ENCODE results near the gene TAS2R1. TPM values are rescaled to one million over a fixed set of nuclear protein-coding genes. Genes with fewer than 3 reads are reported as not detected.

TAS2R1 gene
- total RNA-seq, 1 experiment from 2014 or later: not detected

DNA sequence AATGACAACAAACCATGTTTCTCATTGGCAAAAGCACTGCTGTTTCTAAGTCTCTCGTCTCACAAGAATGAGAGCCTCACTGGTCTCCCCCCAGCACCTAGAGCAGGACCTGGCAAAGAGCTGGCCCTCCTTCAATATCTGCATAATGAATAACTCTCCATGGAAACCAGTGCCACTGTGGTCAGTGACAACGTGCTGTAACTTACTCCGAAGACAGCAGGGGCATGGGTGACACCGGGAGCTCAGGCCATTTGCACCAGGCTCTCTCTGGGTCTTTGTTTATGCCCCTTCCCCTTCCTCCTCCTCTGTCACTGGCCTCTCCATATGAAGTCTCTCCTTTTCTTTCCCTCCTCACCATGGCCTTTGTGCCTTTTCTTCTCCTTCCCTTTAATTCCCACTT lies 33.3 kb downstream of the TAS2R1 start:
- H3K4me3 Mint-ChIP-seq (ENCODE audit: low read depth, unreplicated experiment): no peak overlapping the region
- CTCF ChIA-PET: no interaction called here
- no peaks in the 10 kb centered on the region for H3K36me3 Mint-ChIP-seq (ENCODE audit: insufficient read depth, unreplicated experiment)
- no TSS peak for BruUV-seq (replicated peaks)
- peaks cover 5% of the 10 kb centered on the region for H3K9me3 Mint-ChIP-seq (ENCODE audit: low read depth, unreplicated experiment)
- no peaks in the 10 kb centered on the region for H3K4me1 Mint-ChIP-seq (ENCODE audit: low read depth, unreplicated experiment)
- H3K27ac Mint-ChIP-seq (ENCODE audit: unreplicated experiment): no peak overlapping the region
- intact Hi-C loops (cut with micrococcal nuclease; ENCODE audit: unreplicated experiment): no loop called here
- TF ChIP-seq, protein P1, sequence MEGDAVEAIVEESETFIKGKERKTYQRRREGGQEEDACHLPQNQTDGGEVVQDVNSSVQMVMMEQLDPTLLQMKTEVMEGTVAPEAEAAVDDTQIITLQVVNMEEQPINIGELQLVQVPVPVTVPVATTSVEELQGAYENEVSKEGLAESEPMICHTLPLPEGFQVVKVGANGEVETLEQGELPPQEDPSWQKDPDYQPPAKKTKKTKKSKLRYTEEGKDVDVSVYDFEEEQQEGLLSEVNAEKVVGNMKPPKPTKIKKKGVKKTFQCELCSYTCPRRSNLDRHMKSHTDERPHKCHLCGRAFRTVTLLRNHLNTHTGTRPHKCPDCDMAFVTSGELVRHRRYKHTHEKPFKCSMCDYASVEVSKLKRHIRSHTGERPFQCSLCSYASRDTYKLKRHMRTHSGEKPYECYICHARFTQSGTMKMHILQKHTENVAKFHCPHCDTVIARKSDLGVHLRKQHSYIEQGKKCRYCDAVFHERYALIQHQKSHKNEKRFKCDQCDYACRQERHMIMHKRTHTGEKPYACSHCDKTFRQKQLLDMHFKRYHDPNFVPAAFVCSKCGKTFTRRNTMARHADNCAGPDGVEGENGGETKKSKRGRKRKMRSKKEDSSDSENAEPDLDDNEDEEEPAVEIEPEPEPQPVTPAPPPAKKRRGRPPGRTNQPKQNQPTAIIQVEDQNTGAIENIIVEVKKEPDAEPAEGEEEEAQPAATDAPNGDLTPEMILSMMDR (IDR thresholded peaks at IDR 0.05; ENCODE audit: unreplicated experiment): no peak
- no peak for DNase-seq
- no peaks in the 10 kb centered on the region for H3K27me3 Mint-ChIP-seq (ENCODE audit: unreplicated experiment)

DNA sequence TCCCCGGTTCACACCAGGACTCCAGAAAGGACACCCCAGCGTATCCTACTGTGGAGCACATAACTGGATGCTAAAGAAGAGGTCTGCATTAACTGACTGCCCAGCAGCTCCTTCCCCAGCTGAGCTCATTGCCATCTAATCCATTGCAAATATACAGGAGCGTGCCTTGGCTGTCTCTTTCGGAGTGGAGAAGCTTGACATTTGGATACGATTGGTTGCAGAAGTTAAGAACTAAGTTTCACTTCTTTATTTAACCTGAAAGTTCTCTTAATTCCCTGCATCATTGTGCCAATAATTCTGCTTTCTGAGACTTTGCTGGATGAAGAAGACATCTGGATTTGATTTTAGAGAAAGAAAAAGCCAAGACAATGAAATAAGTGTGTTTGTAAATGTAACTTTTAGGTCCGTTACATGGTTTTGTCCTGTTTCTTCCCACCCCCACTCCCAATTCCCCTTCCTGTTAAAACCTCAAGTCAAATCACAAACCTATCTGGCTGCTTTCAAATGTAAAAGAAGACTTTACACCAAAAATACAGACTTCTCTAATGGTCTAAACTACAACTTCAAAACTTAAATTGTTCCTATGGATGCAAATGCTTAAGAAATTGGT lies 33.9 kb downstream of the TAS2R1 start:
- TF ChIP-seq, protein P1 (IDR thresholded peaks at IDR 0.05; ENCODE audit: unreplicated experiment): no peak
- Mint-ChIP-seq H3K36me3 (ENCODE audit: insufficient read depth, unreplicated experiment) (no peaks in the 10 kb centered on the region), H3K4me1 (ENCODE audit: low read depth, unreplicated experiment) (no peaks in the 10 kb centered on the region), H3K27me3 (ENCODE audit: unreplicated experiment) (no peaks in the 10 kb centered on the region), H3K9me3 (ENCODE audit: low read depth, unreplicated experiment) (peaks cover 7% of the 10 kb centered on the region), H3K4me3 (ENCODE audit: low read depth, unreplicated experiment) (no peak overlapping the region), H3K27ac (ENCODE audit: unreplicated experiment) (no peak overlapping the region)
- intact Hi-C loops (cut with micrococcal nuclease; ENCODE audit: unreplicated experiment): no loop called here
- BruUV-seq (replicated peaks): no TSS peak
- CTCF ChIA-PET: no interaction called here
- DNase-seq: no peak

DNA sequence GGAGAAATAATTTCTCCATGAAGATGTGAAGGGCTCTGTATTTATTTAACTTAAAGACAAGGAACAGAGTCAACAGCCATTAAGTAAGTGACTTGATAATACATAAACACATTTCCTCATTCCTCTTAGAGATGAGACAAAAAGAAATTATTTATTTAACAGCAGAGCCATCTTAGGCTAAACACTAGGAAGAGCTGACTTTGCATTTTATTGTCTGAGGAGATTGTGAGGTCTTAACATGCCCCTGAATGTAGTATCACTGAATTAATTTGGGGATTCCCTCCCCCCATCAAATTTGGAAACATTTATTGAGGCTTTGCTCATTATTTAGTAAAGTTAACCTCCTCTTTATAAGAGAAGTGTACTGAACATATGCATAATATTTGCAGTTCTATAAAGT lies 35.2 kb downstream of the TAS2R1 start:
- CTCF ChIA-PET: no interaction called here
- H3K4me1 Mint-ChIP-seq (ENCODE audit: low read depth, unreplicated experiment): no peaks in the 10 kb centered on the region
- no peaks in the 10 kb centered on the region for H3K27me3 Mint-ChIP-seq (ENCODE audit: unreplicated experiment)
- peaks cover 8% of the 10 kb centered on the region for H3K9me3 Mint-ChIP-seq (ENCODE audit: low read depth, unreplicated experiment)
- intact Hi-C loops (cut with micrococcal nuclease; ENCODE audit: unreplicated experiment): no loop called here
- no peak overlapping the region for H3K4me3 Mint-ChIP-seq (ENCODE audit: low read depth, unreplicated experiment)
- BruUV-seq (replicated peaks): no TSS peak
- H3K36me3 Mint-ChIP-seq (ENCODE audit: insufficient read depth, unreplicated experiment): no peaks in the 10 kb centered on the region
- H3K27ac Mint-ChIP-seq (ENCODE audit: unreplicated experiment): no peak overlapping the region
- TF ChIP-seq, protein P1 (IDR thresholded peaks at IDR 0.05; ENCODE audit: unreplicated experiment): no peak
- DNase-seq: no peak

DNA sequence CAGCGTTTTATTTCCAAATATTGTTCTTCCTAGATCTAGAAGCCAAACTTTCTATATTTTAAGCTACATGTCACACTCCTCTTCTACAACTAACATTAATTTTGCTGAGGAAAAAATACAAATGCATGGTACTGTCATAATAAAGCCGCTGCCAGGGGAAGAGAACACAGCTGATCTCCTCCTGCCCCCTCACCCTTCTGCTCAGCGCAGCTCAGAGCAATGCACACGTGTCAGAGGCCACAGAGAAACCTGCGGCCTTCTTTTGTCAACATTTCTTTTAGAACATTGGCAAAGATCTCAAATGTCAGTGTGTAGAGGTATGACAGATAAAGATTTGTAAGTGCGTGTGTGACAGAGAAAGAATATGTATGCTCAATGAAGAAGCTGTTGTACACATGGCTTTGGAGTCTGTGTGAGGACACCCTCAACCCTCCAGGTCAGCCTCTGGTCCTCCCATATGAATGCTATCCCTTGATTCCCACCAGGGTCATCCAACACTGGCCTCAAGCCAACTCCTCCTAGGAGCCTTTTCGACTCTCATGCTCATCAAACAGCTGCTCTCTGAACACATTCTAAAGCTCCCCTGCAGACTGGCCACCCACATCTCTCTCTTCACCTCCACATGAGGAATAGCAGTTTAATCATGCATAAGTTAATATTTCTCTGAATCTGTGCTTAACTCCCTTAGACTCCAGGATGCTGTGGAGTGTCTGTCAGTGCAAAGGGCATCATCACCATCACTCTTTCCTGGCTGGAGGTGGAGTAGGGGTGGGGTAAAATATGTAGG lies 40.9 kb downstream of the TAS2R1 start:
- CTCF ChIA-PET: no interaction called here
- H3K9me3 Mint-ChIP-seq (ENCODE audit: low read depth, unreplicated experiment): peaks cover 8% of the 10 kb centered on the region
- no TSS peak for BruUV-seq (replicated peaks)
- H3K36me3 Mint-ChIP-seq (ENCODE audit: insufficient read depth, unreplicated experiment): no peaks in the 10 kb centered on the region
- H3K27ac Mint-ChIP-seq (ENCODE audit: unreplicated experiment): no peak overlapping the region
- intact Hi-C loops (cut with micrococcal nuclease; ENCODE audit: unreplicated experiment): no loop called here
- no peak overlapping the region for H3K4me3 Mint-ChIP-seq (ENCODE audit: low read depth, unreplicated experiment)
- H3K27me3 Mint-ChIP-seq (ENCODE audit: unreplicated experiment): no peaks in the 10 kb centered on the region
- DNase-seq: no peak
- TF ChIP-seq, protein P1 (IDR thresholded peaks at IDR 0.05; ENCODE audit: unreplicated experiment): no peak
- no peaks in the 10 kb centered on the region for H3K4me1 Mint-ChIP-seq (ENCODE audit: low read depth, unreplicated experiment)

Measured in Calu3 (cell line).